K562 (cell line): ENCODE results near the gene ZNF501. TPM values are rescaled to one million over a fixed set of nuclear protein-coding genes. Genes with fewer than 3 reads are reported as not detected.

Experiments
- ATF3 ChIP-seq, 2 experiments: fragments of 450-650 bp in 1 of 2; sonication (generic) in 1 of 2; formaldehyde crosslinking in 1 of 2; IDR thresholded peaks in 1 of 2; conservative IDR thresholded peaks in 1 of 2; 2 replicates each; pipeline versions ENCODE4 v1.6.1 to v1.8.1; 2016 to 2023; ENCODE audit warnings: mild to moderate bottlenecking in 2 of 2, moderate library complexity in 2 of 2, inconsistent platforms in 1 of 2, missing genetic modification reagents in 1 of 2
- CCAR2 ChIP-seq: fragments of 200-400 bp; formaldehyde crosslinking; IDR thresholded peaks from 2 replicates; pipeline ENCODE4 v1.6.1; 2017; ENCODE audit warnings: mild to moderate bottlenecking, low read depth, low read length
- DDX20 ChIP-seq: fragments of 450-650 bp; IDR thresholded peaks from 2 replicates; pipeline ENCODE4 v1.6.1; 2016; ENCODE audit warnings: missing genetic modification characterization, low read depth, mild to moderate bottlenecking, missing compliant biosample characterization, moderate library complexity
- GABPA ChIP-seq: fragments of 200-800 bp; sonication (Bioruptor generic); conservative IDR thresholded peaks from 2 replicates; pipeline ENCODE4 v1.6.1; 2016; ENCODE audit warnings: low read depth, missing genetic modification characterization, missing compliant biosample characterization
- HDAC1 ChIP-seq, 2 experiments: fragments of 450-650 bp; IDR thresholded peaks; 2 replicates each; pipeline ENCODE4 v1.6.1; 2016 to 2017; ENCODE audit warnings: inconsistent platforms in 1 of 2, mild to moderate bottlenecking in 1 of 2, moderate library complexity in 1 of 2
- LCOR ChIP-seq: sonication (generic); formaldehyde crosslinking; IDR thresholded peaks from 2 replicates; pipeline ENCODE4 v1.8.0; 2022; ENCODE audit warnings: mild to moderate bottlenecking, missing genetic modification reagents
- MYC ChIP-seq, 2 experiments: fragments of 250-450 bp in 1 of 2; sonication (Bioruptor Pico) in 1 of 2; IDR thresholded peaks; 2 replicates each; pipeline versions ENCODE4 v1.5.1 to v1.6.1; 2012 to 2021; ENCODE audit warnings: low read depth in 2 of 2, borderline replicate concordance in 1 of 2, improper control_type of control experiment in 1 of 2, low read length in 1 of 2, mild to moderate bottlenecking in 1 of 2, moderate library complexity in 1 of 2
- NR2C2 ChIP-seq, 2 experiments: fragments of 200-800 bp in 1 of 2; sonication (Bioruptor generic) in 1 of 2; sonication (generic) in 1 of 2; formaldehyde crosslinking in 1 of 2; IDR thresholded peaks; 2 replicates each; pipeline versions ENCODE4 v1.6.1 to v1.8.0; 2016 to 2022; ENCODE audit warnings: mild to moderate bottlenecking in 1 of 2, missing compliant biosample characterization in 1 of 2, missing genetic modification characterization in 1 of 2, missing genetic modification reagents in 1 of 2
- PHF20 ChIP-seq: fragments of 450-650 bp; IDR thresholded peaks from 2 replicates; pipeline ENCODE4 v1.6.1; 2018; ENCODE audit not compliant: partially characterized antibody
- POLR2G ChIP-seq: fragments of 200-400 bp; formaldehyde crosslinking; IDR thresholded peaks from 2 replicates; pipeline ENCODE4 v1.6.1; 2017; ENCODE audit warnings: low read depth, mild to moderate bottlenecking, antibody characterized with exemption, low read length, moderate library complexity
- RBM25 ChIP-seq: fragments of 200-400 bp; formaldehyde crosslinking; IDR thresholded peaks from 2 replicates; pipeline ENCODE4 v1.6.1; 2018; ENCODE audit warnings: low read length, low read depth, moderate library complexity; ENCODE audit not compliant: severe bottlenecking
- RFX7 ChIP-seq: fragments of 250-450 bp; sonication (Bioruptor Pico); IDR thresholded peaks from 2 replicates; pipeline ENCODE4 v1.5.1; 2021; ENCODE audit warnings: mild to moderate bottlenecking
- TFE3 ChIP-seq: fragments of 450-650 bp; formaldehyde crosslinking; IDR thresholded peaks from 2 replicates; pipeline ENCODE4 v1.4.0; 2020; ENCODE audit warnings: mild to moderate bottlenecking, mixed read lengths
- USF1 ChIP-seq: sonication (generic); formaldehyde crosslinking; IDR thresholded peaks from 2 replicates; pipeline ENCODE4 v1.9.0; 2022; ENCODE audit warnings: mild to moderate bottlenecking, missing genetic modification reagents
- ZNF347 ChIP-seq: fragments of 450-650 bp; formaldehyde crosslinking; IDR thresholded peaks from 2 replicates; pipeline ENCODE4 v1.4.0; 2020; ENCODE audit warnings: low read depth, mild to moderate bottlenecking, moderate library complexity
- ZNF780A ChIP-seq: fragments of 250-450 bp; sonication (Bioruptor Pico); IDR thresholded peaks from 2 replicates; pipeline ENCODE4 v1.5.0; 2021; ENCODE audit warnings: mild to moderate bottlenecking
- ZSCAN29 ChIP-seq: fragments of 450-650 bp; IDR thresholded peaks from 2 replicates; pipeline ENCODE4 v1.6.1; 2017
- polyA plus RNA-seq, 8 experiments: library from polyadenylated mRNA; depleted of rRNA in 4 of 8; stranded (reverse) in 5 of 8; unstranded in 3 of 8; fragments of >200 nt; fragmentation: Nextera tagmentation in 2 of 8; fragmentation: Illumina TruSeq in 1 of 8; extraction: Ambion mirVana in 2 of 8; extraction: Trizol in 1 of 8; gene quantifications; 2 replicates each; pipeline versions ENCODE4 v1.2.1 to v1.2.3, GENCODE V29; 2011 to 2014; ENCODE audit warnings: inconsistent platforms in 1 of 8, missing spikeins in 1 of 8
- total RNA-seq, 7 experiments: library from RNA; depleted of rRNA in 6 of 7; stranded (reverse); fragments of >200 nt in 6 of 7; fragmentation: Illumina TruSeq in 2 of 7; extraction: Trizol in 2 of 7; gene quantifications; 2 replicates each; pipeline versions ENCODE4 v1.2.1 to v1.2.3, GENCODE V29; 2011 to 2021; ENCODE audit warnings: low replicate concordance in 1 of 7
- TF ChIP-seq, protein P1 (sequence below): fragments of 450-650 bp; IDR thresholded peaks from 2 replicates; pipeline ENCODE4 v1.6.1; 2016; ENCODE audit warnings: missing biosample characterization, missing genetic modification characterization
- TF ChIP-seq, protein P2 (sequence below): fragments of 250-450 bp; sonication (Bioruptor Pico); IDR thresholded peaks from 2 replicates; pipeline ENCODE4 v1.6.1; 2021; ENCODE audit warnings: mild to moderate bottlenecking
- TF ChIP-seq, protein P3 (sequence below): fragments of 250-450 bp; sonication (Bioruptor Pico); IDR thresholded peaks from 2 replicates; pipeline ENCODE4 v1.9.0; 2021; ENCODE audit warnings: mild to moderate bottlenecking, inconsistent platforms

The ZNF501 gene
- total and polyA plus RNA-seq, 9 of the 15 experiments (the other 6 are each of a cell fraction or from before 2014, with no cell fraction given): 1.2 to 6.5 (median 3.7) TPM

DNA sequence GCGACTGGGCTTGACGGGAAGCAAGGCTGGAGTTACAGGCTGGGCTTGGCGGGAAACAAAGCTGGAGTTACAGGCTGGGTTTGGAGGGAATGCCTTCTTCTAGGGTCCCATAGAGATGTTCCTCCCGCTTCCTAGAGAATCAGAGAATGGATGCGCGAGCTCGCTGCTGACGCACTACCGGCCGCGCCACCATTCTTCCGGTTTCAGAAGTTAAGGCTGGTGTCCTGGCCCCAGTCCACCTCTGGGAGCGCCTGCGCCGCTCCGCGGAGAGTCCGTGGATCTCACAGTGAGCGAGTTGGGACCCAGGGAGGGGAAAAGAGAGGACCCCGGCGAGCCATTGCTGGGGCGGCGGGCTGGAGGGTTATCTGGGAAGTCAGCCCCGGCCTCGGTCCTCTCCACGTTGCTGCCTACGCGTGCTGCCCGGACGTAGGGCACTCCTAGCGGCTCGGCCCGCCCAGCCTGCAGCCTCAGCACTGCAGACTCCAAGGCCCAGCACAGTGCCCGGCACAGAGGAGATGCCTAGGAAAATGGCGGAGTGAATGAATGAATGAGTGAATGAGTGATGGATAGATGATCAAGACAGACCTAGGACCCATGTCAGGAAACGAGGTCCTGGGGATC lies 16.9 kb upstream of the ZNF501 start, which contains the start of gene ZNF502 (continued):
- TF ChIP-seq, protein P1, sequence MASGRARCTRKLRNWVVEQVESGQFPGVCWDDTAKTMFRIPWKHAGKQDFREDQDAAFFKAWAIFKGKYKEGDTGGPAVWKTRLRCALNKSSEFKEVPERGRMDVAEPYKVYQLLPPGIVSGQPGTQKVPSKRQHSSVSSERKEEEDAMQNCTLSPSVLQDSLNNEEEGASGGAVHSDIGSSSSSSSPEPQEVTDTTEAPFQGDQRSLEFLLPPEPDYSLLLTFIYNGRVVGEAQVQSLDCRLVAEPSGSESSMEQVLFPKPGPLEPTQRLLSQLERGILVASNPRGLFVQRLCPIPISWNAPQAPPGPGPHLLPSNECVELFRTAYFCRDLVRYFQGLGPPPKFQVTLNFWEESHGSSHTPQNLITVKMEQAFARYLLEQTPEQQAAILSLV (tag): no peak
- no peak for TF ChIP-seq ZSCAN29
- no peak for TF ChIP-seq TFE3 (CRISPR knock-in tag)
- peak; percentile 77 for TF ChIP-seq PHF20
- no peak for TF ChIP-seq HDAC1 (IDR thresholded peaks at IDR 0.05)
- no peak for TF ChIP-seq RFX7 (CRISPR knock-in tag)
- no peak for TF ChIP-seq USF1
- TF ChIP-seq LCOR (CRISPR knock-in tag): no peak
- no peak for TF ChIP-seq ZNF347 (CRISPR knock-in tag)
- no peak for TF ChIP-seq RBM25
- no peak for TF ChIP-seq NR2C2 (CRISPR knock-in tag; IDR thresholded peaks at IDR 0.05)
- TF ChIP-seq NR2C2 (tag; IDR thresholded peaks at IDR 0.05): no peak
- TF ChIP-seq, protein P2, sequence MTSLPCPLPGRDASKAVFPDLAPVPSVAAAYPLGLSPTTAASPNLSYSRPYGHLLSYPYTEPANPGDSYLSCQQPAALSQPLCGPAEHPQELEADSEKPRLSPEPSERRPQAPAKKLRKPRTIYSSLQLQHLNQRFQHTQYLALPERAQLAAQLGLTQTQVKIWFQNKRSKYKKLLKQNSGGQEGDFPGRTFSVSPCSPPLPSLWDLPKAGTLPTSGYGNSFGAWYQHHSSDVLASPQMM (CRISPR knock-in tag): no peak
- peak; percentile 92 for TF ChIP-seq GABPA (tag)
- TF ChIP-seq MYC (IDR thresholded peaks at IDR 0.05; ENCODE audit: low read depth, low read length): peak; percentile 43; the same call in 1 of the 2 replicates
- TF ChIP-seq MYC (CRISPR knock-in tag; IDR thresholded peaks at IDR 0.05; ENCODE audit: borderline replicate concordance, low read depth): no peak
- no peak for TF ChIP-seq ATF3 (IDR thresholded peaks at IDR 0.05)
- no peak for TF ChIP-seq ATF3 (CRISPR knock-in tag; conservative IDR thresholded peaks at IDR 0.05)
- TF ChIP-seq POLR2G: peak; percentile 66
- no peak for TF ChIP-seq CCAR2
- no peak for TF ChIP-seq ZNF780A (CRISPR knock-in tag)
- no peak for TF ChIP-seq DDX20 (tag)
- TF ChIP-seq, protein P3, sequence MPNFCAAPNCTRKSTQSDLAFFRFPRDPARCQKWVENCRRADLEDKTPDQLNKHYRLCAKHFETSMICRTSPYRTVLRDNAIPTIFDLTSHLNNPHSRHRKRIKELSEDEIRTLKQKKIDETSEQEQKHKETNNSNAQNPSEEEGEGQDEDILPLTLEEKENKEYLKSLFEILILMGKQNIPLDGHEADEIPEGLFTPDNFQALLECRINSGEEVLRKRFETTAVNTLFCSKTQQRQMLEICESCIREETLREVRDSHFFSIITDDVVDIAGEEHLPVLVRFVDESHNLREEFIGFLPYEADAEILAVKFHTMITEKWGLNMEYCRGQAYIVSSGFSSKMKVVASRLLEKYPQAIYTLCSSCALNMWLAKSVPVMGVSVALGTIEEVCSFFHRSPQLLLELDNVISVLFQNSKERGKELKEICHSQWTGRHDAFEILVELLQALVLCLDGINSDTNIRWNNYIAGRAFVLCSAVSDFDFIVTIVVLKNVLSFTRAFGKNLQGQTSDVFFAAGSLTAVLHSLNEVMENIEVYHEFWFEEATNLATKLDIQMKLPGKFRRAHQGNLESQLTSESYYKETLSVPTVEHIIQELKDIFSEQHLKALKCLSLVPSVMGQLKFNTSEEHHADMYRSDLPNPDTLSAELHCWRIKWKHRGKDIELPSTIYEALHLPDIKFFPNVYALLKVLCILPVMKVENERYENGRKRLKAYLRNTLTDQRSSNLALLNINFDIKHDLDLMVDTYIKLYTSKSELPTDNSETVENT (CRISPR knock-in tag): no peak
